Type B pancreatic cell (in vitro differentiated cells): ENCODE results near the gene HECA. TPM values are rescaled to one million over a fixed set of nuclear protein-coding genes. Genes with fewer than 3 reads are reported as not detected.
"Not testable (repeated sequence)": the region's sequence is repeated elsewhere in the genome, so short reads cannot be mapped to it uniquely, and the experiment has no call there.

ENCODE experiments used
- DNase-seq: peaks from one replicate; pipeline ENCODE4 v3.0.0; 2021; ENCODE audit warnings: mixed read lengths; ENCODE audit not compliant: unreplicated experiment; ENCODE audit errors: extremely low spot score
- H3K27ac Mint-ChIP-seq: 2 replicates; pipeline ENCODE4 v1.8.0; 2021; ENCODE audit warnings: mild to moderate bottlenecking, mixed read lengths
- H3K27me3 Mint-ChIP-seq: 2 replicates; pipeline ENCODE4 v1.8.0; 2021; ENCODE audit warnings: mixed read lengths
- H3K36me3 Mint-ChIP-seq: 2 replicates; pipeline ENCODE4 v1.8.0; 2021; ENCODE audit warnings: mixed read lengths
- H3K4me1 Mint-ChIP-seq: one replicate; pipeline ENCODE4 v1.8.0; 2021; ENCODE audit warnings: mixed read lengths; ENCODE audit not compliant: unreplicated experiment
- H3K4me3 Mint-ChIP-seq: 2 replicates; pipeline ENCODE4 v1.8.0; 2021; ENCODE audit warnings: mild to moderate bottlenecking, mixed read lengths
- H3K9me3 Mint-ChIP-seq: 2 replicates; pipeline ENCODE4 v1.8.0; 2021; ENCODE audit warnings: mixed read lengths
- total RNA-seq: library from RNA; stranded (reverse); gene quantifications from 2 replicates; pipeline ENCODE4 v1.2.1, GENCODE V29; 2021; ENCODE audit warnings: low replicate concordance
- TF ChIP-seq, protein P1 (sequence below): fragments of 200-600 bp; sonication (generic); conservative IDR thresholded peaks from 2 replicates; pipeline ENCODE4 v1.5.0; 2021; ENCODE audit warnings: antibody characterized with exemption, mild to moderate bottlenecking

Gene HECA
- total RNA-seq, 1 donor from 2014 or later = 17.8 TPM

DNA sequence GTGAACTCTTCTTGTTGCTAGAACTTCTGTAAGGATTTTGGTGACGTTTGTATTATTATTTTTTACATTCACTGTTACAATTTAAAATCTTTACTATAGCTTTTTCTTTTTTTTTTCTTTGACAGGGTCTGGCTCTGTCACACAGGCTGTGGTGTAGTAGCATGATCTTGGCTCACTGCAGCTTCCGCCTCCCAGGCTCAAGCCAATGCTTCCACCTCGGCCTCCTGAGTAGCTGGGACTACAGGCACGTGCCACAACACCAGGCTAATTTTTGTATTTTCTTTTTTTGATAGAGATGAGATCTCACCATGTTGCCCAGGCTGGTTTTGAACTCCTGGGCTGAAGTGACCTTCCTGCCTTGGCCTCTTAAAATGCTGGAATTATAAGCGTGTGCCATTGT lies 21.2 kb downstream of the HECA start:
- no peak overlapping the region for H3K4me3 Mint-ChIP-seq
- peaks cover 27% of the 10 kb centered on the region for H3K4me1 Mint-ChIP-seq
- TF ChIP-seq, protein P1, sequence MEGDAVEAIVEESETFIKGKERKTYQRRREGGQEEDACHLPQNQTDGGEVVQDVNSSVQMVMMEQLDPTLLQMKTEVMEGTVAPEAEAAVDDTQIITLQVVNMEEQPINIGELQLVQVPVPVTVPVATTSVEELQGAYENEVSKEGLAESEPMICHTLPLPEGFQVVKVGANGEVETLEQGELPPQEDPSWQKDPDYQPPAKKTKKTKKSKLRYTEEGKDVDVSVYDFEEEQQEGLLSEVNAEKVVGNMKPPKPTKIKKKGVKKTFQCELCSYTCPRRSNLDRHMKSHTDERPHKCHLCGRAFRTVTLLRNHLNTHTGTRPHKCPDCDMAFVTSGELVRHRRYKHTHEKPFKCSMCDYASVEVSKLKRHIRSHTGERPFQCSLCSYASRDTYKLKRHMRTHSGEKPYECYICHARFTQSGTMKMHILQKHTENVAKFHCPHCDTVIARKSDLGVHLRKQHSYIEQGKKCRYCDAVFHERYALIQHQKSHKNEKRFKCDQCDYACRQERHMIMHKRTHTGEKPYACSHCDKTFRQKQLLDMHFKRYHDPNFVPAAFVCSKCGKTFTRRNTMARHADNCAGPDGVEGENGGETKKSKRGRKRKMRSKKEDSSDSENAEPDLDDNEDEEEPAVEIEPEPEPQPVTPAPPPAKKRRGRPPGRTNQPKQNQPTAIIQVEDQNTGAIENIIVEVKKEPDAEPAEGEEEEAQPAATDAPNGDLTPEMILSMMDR = no peak
- H3K27me3 Mint-ChIP-seq = no peaks in the 10 kb centered on the region
- no peak overlapping the region for H3K27ac Mint-ChIP-seq
- DNase-seq = no peak
- peaks cover 3% of the 10 kb centered on the region for H3K9me3 Mint-ChIP-seq
- peaks cover 5% of the 10 kb centered on the region for H3K36me3 Mint-ChIP-seq

DNA sequence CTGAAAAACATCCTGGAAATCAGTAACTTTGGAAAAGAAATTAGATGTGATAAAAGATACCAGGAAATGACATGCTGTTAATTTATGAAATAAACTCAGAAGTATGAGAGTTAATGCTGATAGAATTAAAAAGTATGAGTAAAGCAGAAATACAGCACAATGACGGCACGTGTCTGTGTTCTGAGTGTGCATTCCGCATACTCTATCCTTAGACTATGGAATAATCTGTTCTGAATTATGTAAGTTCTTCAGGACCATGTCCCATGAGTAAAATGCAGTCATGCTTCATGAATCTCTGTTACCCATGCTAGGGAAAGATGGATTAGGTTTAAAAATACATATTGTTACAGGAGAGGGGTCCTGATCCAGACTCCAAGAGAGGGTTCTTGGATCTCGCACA lies 21.7 kb downstream of the HECA start:
- H3K27me3 Mint-ChIP-seq = no peaks in the 10 kb centered on the region
- H3K4me1 Mint-ChIP-seq = peaks cover 27% of the 10 kb centered on the region
- peaks cover 5% of the 10 kb centered on the region for H3K36me3 Mint-ChIP-seq
- TF ChIP-seq, protein P1 = no peak
- DNase-seq = no peak
- H3K9me3 Mint-ChIP-seq = peaks cover 3% of the 10 kb centered on the region
- H3K4me3 Mint-ChIP-seq = no peak overlapping the region
- peak overlapping the region; percentile 46 for H3K27ac Mint-ChIP-seq

GRCh38 chr6:139157086-139157485 lies 22.2 kb downstream of the HECA start:
- H3K36me3 Mint-ChIP-seq, DNase-seq, H3K27me3 Mint-ChIP-seq, H3K4me3 Mint-ChIP-seq, H3K9me3 Mint-ChIP-seq: not testable (repeated sequence)
- H3K4me1 Mint-ChIP-seq = peaks cover 29% of the 10 kb centered on the region
- H3K27ac Mint-ChIP-seq = peak overlapping the region; percentile 5

GRCh38 chr6:139159016-139159415 lies 24.1 kb downstream of the HECA start:
- Mint-ChIP-seq H3K4me1 (peaks cover 32% of the 10 kb centered on the region), H3K4me3 (no peak overlapping the region), H3K27ac (no peak overlapping the region), H3K9me3 (peaks cover 3% of the 10 kb centered on the region), H3K27me3 (no peaks in the 10 kb centered on the region), H3K36me3 (peaks cover 15% of the 10 kb centered on the region)
- DNase-seq = no peak
- TF ChIP-seq, protein P1 = no peak

DNA sequence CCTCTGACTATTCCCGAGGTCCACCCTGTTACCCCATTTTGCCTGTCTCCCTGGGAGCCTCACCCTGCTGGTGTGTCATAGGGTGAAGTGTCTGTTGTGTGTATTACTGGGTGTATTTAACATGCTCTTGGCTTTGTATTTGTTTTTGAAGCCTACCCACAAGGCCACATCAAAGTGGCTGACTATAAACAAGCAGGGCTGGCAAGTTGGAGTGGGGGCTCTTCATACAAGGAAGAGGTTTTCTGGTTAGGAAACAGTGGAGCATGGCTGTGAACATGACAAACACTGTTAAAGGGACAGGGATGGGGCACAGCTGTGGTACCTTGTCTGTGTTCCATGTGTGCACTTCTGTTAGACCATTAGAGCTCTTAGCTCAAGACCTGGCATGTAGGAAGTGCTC lies 26.3 kb downstream of the HECA start:
- Mint-ChIP-seq H3K9me3 (peaks cover 3% of the 10 kb centered on the region), H3K27me3 (no peaks in the 10 kb centered on the region), H3K4me3 (no peak overlapping the region), H3K36me3 (peaks cover 17% of the 10 kb centered on the region), H3K4me1 (peaks cover 28% of the 10 kb centered on the region), H3K27ac (no peak overlapping the region)
- no peak for DNase-seq
- TF ChIP-seq, protein P1 = no peak

DNA sequence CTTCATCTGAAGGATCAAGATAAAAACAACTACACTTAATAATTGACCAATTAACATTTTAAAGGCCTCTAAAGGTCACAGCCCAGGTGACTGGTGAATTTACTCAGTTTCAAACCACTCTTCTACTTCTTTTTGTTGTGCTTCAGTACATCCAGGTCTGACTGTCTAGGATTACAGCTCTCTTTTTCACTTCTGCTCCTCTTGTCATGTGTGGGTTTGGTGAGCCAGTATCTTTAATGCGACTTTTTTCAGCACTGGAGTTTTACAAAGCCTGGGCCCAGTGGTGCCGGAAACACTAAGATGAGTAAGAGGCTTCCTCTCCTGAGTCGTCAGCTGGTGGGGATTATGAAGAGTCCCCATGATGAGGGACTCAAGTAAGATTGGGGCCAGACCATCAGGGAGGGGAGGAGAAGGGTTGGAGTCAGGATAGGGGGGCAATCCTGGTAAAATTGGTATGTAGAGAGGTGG lies 27.0 kb downstream of the HECA start:
- Mint-ChIP-seq H3K4me3 (no peak overlapping the region), H3K4me1 (peaks cover 23% of the 10 kb centered on the region), H3K9me3 (peaks cover 3% of the 10 kb centered on the region), H3K27ac (peak overlapping the region; percentile 3), H3K27me3 (no peaks in the 10 kb centered on the region), H3K36me3 (peaks cover 17% of the 10 kb centered on the region)
- TF ChIP-seq, protein P1 = no peak
- DNase-seq = no peak
